Osteocyte (in vitro differentiated cells): ENCODE results near the gene ADPRM. TPM values are rescaled to one million over a fixed set of nuclear protein-coding genes. Genes with fewer than 3 reads are reported as not detected.

Experiments
- DNase-seq: peaks from one replicate; pipeline ENCODE4 v3.0.0; 2021; ENCODE audit warnings: mixed read lengths; ENCODE audit not compliant: unreplicated experiment; ENCODE audit errors: extremely low spot score
- H3K27ac Mint-ChIP-seq: one replicate; pipeline ENCODE4 v1.8.0; 2021; ENCODE audit warnings: mild to moderate bottlenecking, mixed read lengths; ENCODE audit not compliant: unreplicated experiment
- H3K27me3 Mint-ChIP-seq: one replicate; pipeline ENCODE4 v1.8.0; 2021; ENCODE audit warnings: mixed read lengths; ENCODE audit not compliant: unreplicated experiment
- H3K36me3 Mint-ChIP-seq: one replicate; pipeline ENCODE4 v1.8.0; 2021; ENCODE audit warnings: mixed read lengths; ENCODE audit not compliant: unreplicated experiment
- H3K4me1 Mint-ChIP-seq: one replicate; pipeline ENCODE4 v1.8.0; 2021; ENCODE audit warnings: mixed read lengths; ENCODE audit not compliant: unreplicated experiment
- H3K4me3 Mint-ChIP-seq: one replicate; pipeline ENCODE4 v1.8.0; 2021; ENCODE audit warnings: mild to moderate bottlenecking, moderate library complexity, mixed read lengths; ENCODE audit not compliant: unreplicated experiment
- H3K9me3 Mint-ChIP-seq: one replicate; pipeline ENCODE4 v1.8.0; 2021; ENCODE audit warnings: mixed read lengths; ENCODE audit not compliant: unreplicated experiment
- CTCF ChIP-seq: fragments of 200-600 bp; sonication (generic); IDR thresholded peaks from 2 replicates; pipeline ENCODE4 v1.5.0; 2021; ENCODE audit warnings: antibody characterized with exemption, mild to moderate bottlenecking, moderate library complexity
- total RNA-seq: library from RNA; stranded (reverse); gene quantifications from 2 replicates; pipeline ENCODE4 v1.2.1, GENCODE V29; 2021

The ADPRM gene
- total RNA-seq, 1 donor from 2014 or later = 13.1 TPM

- no peak overlapping the region for H3K27ac Mint-ChIP-seq
- H3K4me3 Mint-ChIP-seq = no peak overlapping the region
- H3K27me3 Mint-ChIP-seq = no peaks in the 10 kb centered on the region
- no peak for DNase-seq
- H3K36me3 Mint-ChIP-seq = peaks cover 16% of the 10 kb centered on the region
- no peaks in the 10 kb centered on the region for H3K4me1 Mint-ChIP-seq
- TF ChIP-seq CTCF = no peak
- H3K9me3 Mint-ChIP-seq = no peaks in the 10 kb centered on the region
Observed at GRCh38 chr17:10716218-10716617, 18.8 kb downstream of the ADPRM start.

GRCh38 chr17:10718547-10718946 lies 21.2 kb downstream of the ADPRM start:
- peaks cover 4% of the 10 kb centered on the region for H3K36me3 Mint-ChIP-seq
- DNase-seq = no peak
- H3K4me3 Mint-ChIP-seq = no peak overlapping the region
- no peak overlapping the region for H3K27ac Mint-ChIP-seq
- H3K27me3 Mint-ChIP-seq = no peaks in the 10 kb centered on the region
- no peaks in the 10 kb centered on the region for H3K9me3 Mint-ChIP-seq
- no peaks in the 10 kb centered on the region for H3K4me1 Mint-ChIP-seq
- no peak for TF ChIP-seq CTCF

GRCh38 chr17:10724546-10725195 lies 27.3 kb downstream of the ADPRM start:
- Mint-ChIP-seq H3K4me1 (peaks cover 2% of the 10 kb centered on the region), H3K4me3 (no peak overlapping the region)

GRCh38 chr17:10725262-10725661 lies 27.9 kb downstream of the ADPRM start:
- no peaks in the 10 kb centered on the region for H3K9me3 Mint-ChIP-seq
- no peak for DNase-seq
- no peak overlapping the region for H3K27ac Mint-ChIP-seq
- no peaks in the 10 kb centered on the region for H3K27me3 Mint-ChIP-seq
- H3K36me3 Mint-ChIP-seq = peaks cover 5% of the 10 kb centered on the region
- H3K4me1 Mint-ChIP-seq = peaks cover 5% of the 10 kb centered on the region
- TF ChIP-seq CTCF = no peak
- H3K4me3 Mint-ChIP-seq = no peak overlapping the region

More at GRCh38 chr17:10724546-10725195, 27.3 kb downstream of the ADPRM start:
- peaks cover 5% of the 10 kb centered on the region for H3K36me3 Mint-ChIP-seq
- H3K27me3 Mint-ChIP-seq = no peaks in the 10 kb centered on the region
- no peak for TF ChIP-seq CTCF
- H3K27ac Mint-ChIP-seq = no peak overlapping the region
- DNase-seq = no peak
- H3K9me3 Mint-ChIP-seq = no peaks in the 10 kb centered on the region

DNA sequence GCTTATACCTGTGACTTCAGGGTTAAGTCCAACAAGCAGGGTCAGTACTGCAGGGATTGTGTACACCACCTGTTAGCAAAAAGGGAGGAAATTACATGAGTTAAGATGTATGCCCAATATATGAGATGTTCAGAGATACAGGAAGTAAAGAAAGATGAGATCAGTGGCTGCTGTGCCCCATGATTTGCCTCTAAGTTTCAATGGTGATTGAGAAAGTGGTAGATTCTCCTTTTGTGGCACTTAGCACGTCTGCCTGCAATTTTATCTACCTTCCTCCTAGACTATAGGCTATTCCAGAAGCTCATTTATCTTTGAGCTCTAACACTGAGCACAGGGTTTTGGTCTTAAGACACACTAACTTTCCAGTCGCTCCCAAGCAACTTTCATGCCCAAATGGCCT lies 28.8 kb downstream of the ADPRM start:
- no peak overlapping the region for H3K27ac Mint-ChIP-seq
- TF ChIP-seq CTCF = no peak
- no peaks in the 10 kb centered on the region for H3K9me3 Mint-ChIP-seq
- H3K4me1 Mint-ChIP-seq = peaks cover 13% of the 10 kb centered on the region
- DNase-seq = no peak
- H3K27me3 Mint-ChIP-seq = no peaks in the 10 kb centered on the region
- H3K4me3 Mint-ChIP-seq = no peak overlapping the region
- H3K36me3 Mint-ChIP-seq = peaks cover 5% of the 10 kb centered on the region
